Gastrocnemius medialis (tissue), 4 donors: ENCODE measurements around the gene IQSEC1.

Source experiments
- CTCF ChIP-seq, 5 experiments: fragments of 450-650 bp in 3 of 5; fragments of 200-600 bp in 2 of 5; sonication (generic) in 2 of 5; IDR thresholded peaks in 4 of 5; conservative IDR thresholded peaks in 1 of 5; 1 replicate in 4 of 5; 2 replicates in 1 of 5; pipeline ENCODE4 v1.5.1; 2016 to 2019; ENCODE audit warnings: antibody characterized with exemption in 5 of 5, mild to moderate bottlenecking in 3 of 5, moderate library complexity in 3 of 5
- POLR2A ChIP-seq, 2 donors: fragments of 450-650 bp; IDR thresholded peaks; one replicate each; pipeline ENCODE4 v1.6.1; 2017; ENCODE audit warnings: antibody characterized with exemption in 2 of 2, mild to moderate bottlenecking in 2 of 2, moderate library complexity in 2 of 2

- TF ChIP-seq CTCF (IDR thresholded peaks at IDR 0.05 in 4 of 5, conservative IDR thresholded peaks at IDR 0.05 in 1 of 5): no peak
- no peak for TF ChIP-seq POLR2A (IDR thresholded peaks at IDR 0.05)
These were observed 15.1 kb upstream of the IQSEC1 start for GRCh38 chr3:13088028-13089006.
